Chondrocyte (in vitro differentiated cells): ENCODE data around the gene C3orf52. TPM values are rescaled to one million over a fixed set of nuclear protein-coding genes. Genes with fewer than 3 reads are reported as not detected.

Source experiments
- DNase-seq: peaks from one replicate; pipeline ENCODE4 v3.0.0; 2021; ENCODE audit warnings: mixed read lengths, low spot score
- H3K27ac Mint-ChIP-seq: one replicate; pipeline ENCODE4 v1.8.0; 2021; ENCODE audit warnings: mild to moderate bottlenecking, moderate library complexity, mixed read lengths; ENCODE audit not compliant: unreplicated experiment
- H3K27me3 Mint-ChIP-seq: 2 replicates; pipeline ENCODE4 v1.8.0; 2021; ENCODE audit warnings: low read depth, mixed read lengths
- H3K36me3 Mint-ChIP-seq: 2 replicates; pipeline ENCODE4 v1.8.0; 2021; ENCODE audit warnings: low read depth, mixed read lengths
- H3K4me1 Mint-ChIP-seq: 2 replicates; pipeline ENCODE4 v1.8.0; 2021; ENCODE audit warnings: low read depth, mild to moderate bottlenecking, mixed read lengths
- H3K4me3 Mint-ChIP-seq: one replicate; pipeline ENCODE4 v1.8.0; 2021; ENCODE audit warnings: mild to moderate bottlenecking, moderate library complexity, mixed read lengths; ENCODE audit not compliant: unreplicated experiment
- H3K9me3 Mint-ChIP-seq: 2 replicates; pipeline ENCODE4 v1.8.0; 2021; ENCODE audit warnings: low read depth, mixed read lengths
- CTCF ChIP-seq: fragments of 200-600 bp; sonication (generic); IDR thresholded peaks from 2 replicates; pipeline ENCODE4 v1.5.0; 2021; ENCODE audit warnings: antibody characterized with exemption, mild to moderate bottlenecking, moderate library complexity
- total RNA-seq: library from RNA; stranded (reverse); gene quantifications from 3 replicates; pipeline ENCODE4 v1.2.1, GENCODE V29; 2021

C3orf52 gene
- total RNA-seq, 1 donor from 2014 or later: 4.3 TPM

DNA sequence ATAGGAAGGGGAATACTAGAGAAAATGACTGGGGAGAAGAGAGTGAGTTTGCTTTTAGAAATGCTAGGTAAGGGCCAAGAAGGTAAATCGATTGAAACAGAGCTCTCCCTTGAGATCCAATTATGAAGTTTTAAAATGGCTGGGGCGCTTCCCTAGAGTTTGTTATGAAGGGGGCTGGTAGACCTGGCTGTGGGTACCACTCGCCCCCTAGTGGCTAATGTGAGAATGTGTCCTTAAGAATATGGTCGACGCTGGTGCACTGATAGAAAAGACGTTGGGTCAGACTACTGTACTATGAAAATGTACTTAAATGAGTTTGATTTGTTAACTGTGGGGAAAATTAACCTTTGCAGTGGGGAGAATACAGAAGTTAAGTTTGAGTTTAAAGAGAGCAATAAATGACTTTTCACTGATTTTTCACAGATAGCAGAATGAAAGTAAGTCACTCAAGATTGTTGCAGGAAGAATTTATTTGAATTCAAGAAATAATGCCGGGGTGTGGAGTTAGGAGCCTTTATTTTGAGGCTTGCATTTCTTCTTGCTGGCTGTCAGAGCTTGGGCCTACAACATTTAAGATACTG lies 42.5 kb upstream of the C3orf52 start:
- H3K36me3 Mint-ChIP-seq: no peaks in the 10 kb centered on the region
- peaks cover 4% of the 10 kb centered on the region for H3K4me1 Mint-ChIP-seq
- H3K9me3 Mint-ChIP-seq: no peaks in the 10 kb centered on the region
- no peak for DNase-seq
- peak; percentile 99 for TF ChIP-seq CTCF
- no peaks in the 10 kb centered on the region for H3K27me3 Mint-ChIP-seq
- no peak overlapping the region for H3K27ac Mint-ChIP-seq
- H3K4me3 Mint-ChIP-seq: no peak overlapping the region

GRCh38 chr3:112046599-112046998 lies 39.6 kb upstream of the C3orf52 start:
- DNase-seq: no peak
- no peaks in the 10 kb centered on the region for H3K27me3 Mint-ChIP-seq
- H3K27ac Mint-ChIP-seq: no peak overlapping the region
- no peak overlapping the region for H3K4me3 Mint-ChIP-seq
- no peaks in the 10 kb centered on the region for H3K36me3 Mint-ChIP-seq
- TF ChIP-seq CTCF: no peak
- H3K4me1 Mint-ChIP-seq: no peaks in the 10 kb centered on the region
- H3K9me3 Mint-ChIP-seq: no peaks in the 10 kb centered on the region

GRCh38 chr3:112047264-112047663 lies 38.9 kb upstream of the C3orf52 start:
- DNase-seq: no peak
- Mint-ChIP-seq H3K27me3 (no peaks in the 10 kb centered on the region), H3K36me3 (no peaks in the 10 kb centered on the region), H3K9me3 (no peaks in the 10 kb centered on the region), H3K4me1 (no peaks in the 10 kb centered on the region), H3K4me3 (no peak overlapping the region), H3K27ac (no peak overlapping the region)
- no peak for TF ChIP-seq CTCF

DNA sequence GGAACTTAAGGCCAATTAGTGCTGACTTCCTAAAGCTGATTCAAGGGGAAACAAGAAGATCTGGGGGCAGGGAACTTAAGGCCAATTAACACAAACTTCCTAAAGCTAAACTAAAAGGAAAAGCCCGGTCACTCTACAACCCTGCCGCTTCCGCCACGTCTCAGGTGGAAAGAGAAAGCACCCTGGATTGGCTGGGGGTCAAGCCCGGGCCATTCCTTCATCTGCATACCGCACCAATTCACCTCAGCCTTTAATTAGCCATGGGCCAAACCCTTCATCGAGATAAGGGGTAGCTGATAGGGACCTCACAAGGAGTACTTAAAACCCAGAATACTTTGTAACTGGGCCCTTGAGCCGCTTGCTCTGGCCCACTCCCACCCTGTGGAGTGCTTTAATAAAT lies 37.3 kb upstream of the C3orf52 start:
- Mint-ChIP-seq H3K27ac (no peak overlapping the region), H3K27me3 (no peaks in the 10 kb centered on the region), H3K4me3 (no peak overlapping the region), H3K9me3 (no peaks in the 10 kb centered on the region), H3K4me1 (no peaks in the 10 kb centered on the region), H3K36me3 (no peaks in the 10 kb centered on the region)
- no peak for DNase-seq
- no peak for TF ChIP-seq CTCF

GRCh38 chr3:112053229-112053628 lies 33.0 kb upstream of the C3orf52 start:
- no peak for DNase-seq
- Mint-ChIP-seq H3K27me3 (no peaks in the 10 kb centered on the region), H3K4me1 (peaks cover 9% of the 10 kb centered on the region), H3K9me3 (no peaks in the 10 kb centered on the region), H3K27ac (no peak overlapping the region), H3K36me3 (no peaks in the 10 kb centered on the region), H3K4me3 (no peak overlapping the region)
- TF ChIP-seq CTCF: no peak
